OCI-LY1 (cell line): ENCODE data around the gene COX11.

Experiments
- H2AFZ ChIP-seq: fragments of 200-600 bp; sonication (generic), shearing (Covaris generic); 2 replicates; pipeline ENCODE4 v1.6.0; 2014; ENCODE audit warnings: antibody characterized with exemption, mild to moderate bottlenecking, low read length
- H3F3A ChIP-seq: fragments of 200-600 bp; sonication (generic), shearing (Covaris generic); 2 replicates; pipeline ENCODE4 v1.6.0; 2014; ENCODE audit warnings: mild to moderate bottlenecking, antibody characterized with exemption, low read length, moderate library complexity; ENCODE audit not compliant: insufficient read depth
- H3K27ac ChIP-seq: fragments of 200-600 bp; sonication (generic); 2 replicates; pipeline ENCODE4 v1.5.1; 2014; ENCODE audit warnings: low read length, mixed run types, mild to moderate bottlenecking, low read depth; ENCODE audit not compliant: poor library complexity, severe bottlenecking
- H3K27me3 ChIP-seq: fragments of 200-600 bp; sonication (generic); 2 replicates; pipeline ENCODE4 v1.6.0; 2014; ENCODE audit warnings: antibody characterized with exemption, mild to moderate bottlenecking, low read length, moderate library complexity; ENCODE audit not compliant: insufficient read depth
- H3K36me3 ChIP-seq: fragments of 200-600 bp; sonication (generic); 2 replicates; pipeline ENCODE4 v1.6.1; 2014; ENCODE audit warnings: mild to moderate bottlenecking, antibody characterized with exemption, low read length, moderate library complexity, mixed read lengths; ENCODE audit not compliant: insufficient read depth
- H3K4me1 ChIP-seq: fragments of 200-600 bp; sonication (generic); 2 replicates; pipeline ENCODE4 v1.5.1; 2014; ENCODE audit warnings: mild to moderate bottlenecking, low read length, moderate library complexity; ENCODE audit not compliant: insufficient read depth, severe bottlenecking
- H3K4me2 ChIP-seq: fragments of 200-600 bp; sonication (generic), shearing (Covaris generic); 2 replicates; pipeline ENCODE4 v1.6.1; 2014; ENCODE audit warnings: low read length
- H3K4me3 ChIP-seq: fragments of 200-600 bp; sonication (generic); 2 replicates; pipeline ENCODE4 v1.5.1; 2014; ENCODE audit warnings: low read length, low read depth, mild to moderate bottlenecking, mixed read lengths; ENCODE audit not compliant: poor library complexity, severe bottlenecking
- H3K79me2 ChIP-seq: fragments of 200-600 bp; shearing (Covaris generic); 2 replicates; pipeline ENCODE4 v1.6.1; 2016; ENCODE audit warnings: mixed run types, low read length, mixed read lengths; ENCODE audit not compliant: insufficient read depth
- H3K9ac ChIP-seq: fragments of 200-600 bp; sonication (generic), shearing (Covaris generic); 2 replicates; pipeline ENCODE4 v1.6.1; 2014; ENCODE audit warnings: mild to moderate bottlenecking, low read length, mixed read lengths
- H3K9me2 ChIP-seq: fragments of 200-600 bp; sonication (generic), shearing (Covaris generic); 2 replicates; pipeline ENCODE4 v1.6.1; 2014; ENCODE audit warnings: low read depth, mild to moderate bottlenecking, low read length, mixed read lengths
- H3K9me3 ChIP-seq: fragments of 200-600 bp; shearing (Covaris generic); 2 replicates; pipeline ENCODE4 v1.6.1; 2014; ENCODE audit warnings: low read length, mixed read lengths
- H4K20me1 ChIP-seq: fragments of 200-600 bp; sonication (generic), shearing (Covaris generic); 2 replicates; pipeline ENCODE4 v1.6.0; 2016; ENCODE audit warnings: mild to moderate bottlenecking, low read length; ENCODE audit not compliant: insufficient read depth
- CTCF ChIP-seq: fragments of 200-600 bp; sonication (generic), shearing (Covaris generic); IDR thresholded peaks from 2 replicates; pipeline ENCODE4 v1.5.1; 2017; ENCODE audit warnings: mild to moderate bottlenecking, antibody characterized with exemption, low read length, moderate library complexity, mixed read lengths
- EZH2 ChIP-seq: fragments of 200-600 bp; sonication (generic), shearing (Covaris generic); IDR thresholded peaks from 2 replicates; pipeline ENCODE4 v1.8.0; 2017; ENCODE audit warnings: borderline replicate concordance, mixed run types, mild to moderate bottlenecking, antibody characterized with exemption, low read length, moderate library complexity, mixed read lengths

Gene COX11

GRCh38 chr17:54969658-54970572 is 1.5 kb upstream of the COX11 start:
- no peaks in the 10 kb centered on the region for H4K20me1 ChIP-seq
- no peaks in the 10 kb centered on the region for H3K9me3 ChIP-seq
- H3K79me2 ChIP-seq = peaks cover 19% of the 10 kb centered on the region
- peaks cover 7% of the 10 kb centered on the region; the same call in 1 of the 2 replicates for H3K36me3 ChIP-seq
- H3K9me2 ChIP-seq = no peaks in the 10 kb centered on the region
- peak overlapping the region; percentile 93 for H3K4me3 ChIP-seq
- H3K9ac ChIP-seq = peak overlapping the region; percentile 94
- H3K27me3 ChIP-seq = no peaks in the 10 kb centered on the region
- peaks cover 38% of the 10 kb centered on the region for H3K4me1 ChIP-seq
- H3K4me2 ChIP-seq = peak overlapping the region; percentile 94
- peak overlapping the region; percentile 86 for H2AFZ ChIP-seq
- TF ChIP-seq CTCF = no peak
- no peak for TF ChIP-seq EZH2
- H3F3A ChIP-seq = no peaks in the 10 kb centered on the region
- no peak overlapping the region for H3K27ac ChIP-seq

- H3K36me3 ChIP-seq = peaks cover 16% of the 10 kb centered on the region
- H3F3A ChIP-seq = no peaks in the 10 kb centered on the region
- H3K9me2 ChIP-seq = no peaks in the 10 kb centered on the region
- no peaks in the 10 kb centered on the region for H3K9me3 ChIP-seq
- no peaks in the 10 kb centered on the region for H4K20me1 ChIP-seq
- H3K27me3 ChIP-seq = no peaks in the 10 kb centered on the region
- TF ChIP-seq CTCF (no peak), EZH2 (no peak)
- H3K27ac ChIP-seq = peak overlapping the region; percentile 51
- H2AFZ ChIP-seq = peak overlapping the region; percentile 86
- H3K9ac ChIP-seq = peak overlapping the region; percentile 94
- peaks cover 38% of the 10 kb centered on the region for H3K4me1 ChIP-seq
- H3K4me3 ChIP-seq = peak overlapping the region; percentile 93
- H3K4me2 ChIP-seq = peak overlapping the region; percentile 94
- peaks cover 16% of the 10 kb centered on the region for H3K79me2 ChIP-seq
These were observed 506 bp upstream of the COX11 start for GRCh38 chr17:54968988-54969332.

DNA sequence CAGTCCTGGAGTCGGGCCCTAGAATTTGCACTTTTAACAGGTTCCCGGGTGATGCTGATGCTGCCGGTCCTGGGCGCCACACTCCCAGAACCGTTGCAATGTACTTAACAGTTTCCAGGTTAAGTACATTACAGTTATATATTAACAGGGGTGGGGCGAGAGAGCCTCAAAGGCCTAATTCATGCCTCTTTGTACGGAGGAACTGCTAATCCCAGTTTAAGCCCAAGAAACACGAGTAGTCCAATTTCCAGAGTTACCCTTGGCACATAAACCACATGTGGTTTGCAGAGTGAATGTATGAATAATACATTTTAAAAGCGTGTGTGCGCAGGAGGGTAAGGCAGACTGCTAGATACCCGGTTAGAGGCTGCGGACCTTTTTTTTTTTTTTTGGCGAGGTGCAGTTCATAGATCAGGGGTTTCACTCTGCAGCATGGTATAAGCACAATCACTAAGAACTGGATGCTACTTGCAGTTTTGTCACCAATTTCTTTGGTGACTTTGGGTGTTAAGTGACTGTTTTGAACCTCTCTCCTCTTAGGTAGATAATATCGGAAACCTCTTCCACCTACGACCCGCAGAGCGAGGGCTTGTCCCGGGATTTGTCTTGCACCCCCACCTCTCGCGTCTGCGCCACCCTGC is 713 bp downstream of the COX11 start:
- Histone ChIP-seq H3K36me3 (peaks cover 29% of the 10 kb centered on the region), H3K9me2 (no peaks in the 10 kb centered on the region), H3K27ac (no peak overlapping the region), H3F3A (no peaks in the 10 kb centered on the region), H3K4me2 (peak overlapping the region; percentile 94), H3K9me3 (no peaks in the 10 kb centered on the region), H3K79me2 (peaks cover 16% of the 10 kb centered on the region), H4K20me1 (no peaks in the 10 kb centered on the region), H3K4me1 (peaks cover 37% of the 10 kb centered on the region), H3K4me3 (peak overlapping the region; percentile 93), H3K9ac (peak overlapping the region; percentile 94), H3K27me3 (no peaks in the 10 kb centered on the region), H2AFZ (no peak overlapping the region)
- TF ChIP-seq EZH2 = no peak
- 0 out of 2 replicates have a peak, but pooled peaks have one; percentile 63 for TF ChIP-seq CTCF
